NCI-H2081 treated with DMSO at 0.1 percent for 48 hours (cell line): ENCODE data around the gene MGAT4B.

Source experiments
- DNase-seq: peaks from one replicate; lab custom pipeline; 2025; lab: John Stamatoyannopoulos, UW

MGAT4B gene

GRCh38 chr5:179812135-179812825 is 5.6 kb upstream of the MGAT4B start:
- DNase-seq = no peak

- DNase-seq = no peak
Observed at GRCh38 chr5:179805529-179806249, 977 bp downstream of the MGAT4B start.

- no peak for DNase-seq
Observed at GRCh38 chr5:179805070-179805528, 1.6 kb downstream of the MGAT4B start.

GRCh38 chr5:179804555-179804947 is 2.1 kb downstream of the MGAT4B start:
- DNase-seq = no peak

- no peak for DNase-seq
Observed at GRCh38 chr5:179803651-179804554, 2.8 kb downstream of the MGAT4B start.

- peak; percentile 26 for DNase-seq
Observed at GRCh38 chr5:179802950-179803562, 3.6 kb downstream of the MGAT4B start.

- no peak for DNase-seq
Observed at GRCh38 chr5:179802207-179802883, 4.3 kb downstream of the MGAT4B start.

- DNase-seq = no peak
Observed at GRCh38 chr5:179801304-179802206, 5.1 kb downstream of the MGAT4B start.

- DNase-seq = no peak
Observed at GRCh38 chr5:179800696-179801201, 5.9 kb downstream of the MGAT4B start.

GRCh38 chr5:179800071-179800695 is 6.5 kb downstream of the MGAT4B start:
- no peak for DNase-seq

- no peak for DNase-seq
Observed at GRCh38 chr5:179799644-179799973, 7.1 kb downstream of the MGAT4B start.

- DNase-seq = no peak
Observed at GRCh38 chr5:179798771-179799643, 7.7 kb downstream of the MGAT4B start.

GRCh38 chr5:179798144-179798770 is 8.4 kb downstream of the MGAT4B start:
- no peak for DNase-seq

- no peak for DNase-seq
Observed at GRCh38 chr5:179797741-179798140, 8.9 kb downstream of the MGAT4B start.

- no peak for DNase-seq
Observed at GRCh38 chr5:179796877-179797608, 9.6 kb downstream of the MGAT4B start.

GRCh38 chr5:179795863-179796833 is 10.5 kb downstream of the MGAT4B start:
- DNase-seq = no peak
